Naive thymus-derived CD4-positive, alpha-beta T cell (primary cell): ENCODE measurements around the gene SPATA45. TPM values are rescaled to one million over a fixed set of nuclear protein-coding genes. Genes with fewer than 3 reads are reported as not detected.

ENCODE experiments used
- ATAC-seq: fragments of 150-1000 bp; cut with Tn5 transposase; 2 replicates; pipeline ENCODE4 v1.10.0; 2021; ENCODE audit warnings: mild to moderate bottlenecking, moderate library complexity
- CTCF ChIA-PET: fragments of 350-600 bp; sonication (Branson Sonifier 250); formaldehyde crosslinking; loops from one replicate; lab custom pipeline; 2021; ENCODE audit warnings: antibody characterized with exemption; lab: Charles Lee
- POLR2A ChIA-PET: fragments of 350-600 bp; sonication (Branson Sonifier 250); formaldehyde crosslinking; loops from one replicate; lab custom pipeline; 2021; ENCODE audit warnings: antibody characterized with exemption, inconsistent platforms; lab: Charles Lee
- DNase-seq, 9 donors: peaks; one replicate each; pipeline versions ENCODE4 v3.0.0 to v3.0.0-alpha.2; 2020 to 2022; ENCODE audit warnings: mixed read lengths in 1 of 9
- H3K27ac ChIP-seq: one replicate; pipeline ENCODE4 v1.7.0; 2013; ENCODE audit warnings: mild to moderate bottlenecking, low read depth, low read length, moderate library complexity
- H3K27me3 ChIP-seq, 2 donors: one replicate each; pipeline ENCODE4 v1.7.0; 2013; ENCODE audit warnings: low read length in 2 of 2, mild to moderate bottlenecking in 2 of 2, moderate library complexity in 2 of 2; ENCODE audit not compliant: control insufficient read depth in 2 of 2, insufficient read depth in 2 of 2
- H3K36me3 ChIP-seq, 3 experiments: 1 replicate in 2 of 3; 2 replicates in 1 of 3; pipeline ENCODE4 v1.7.0; 2013; ENCODE audit warnings: low read length in 3 of 3, mild to moderate bottlenecking in 3 of 3, moderate library complexity in 1 of 3; ENCODE audit not compliant: insufficient read depth in 3 of 3, control insufficient read depth in 2 of 3
- H3K4me1 ChIP-seq, 2 donors: one replicate each; pipeline ENCODE4 v1.7.0; 2013; ENCODE audit warnings: low read length in 2 of 2, mild to moderate bottlenecking in 2 of 2, moderate library complexity in 1 of 2; ENCODE audit not compliant: control insufficient read depth in 2 of 2, insufficient read depth in 2 of 2
- H3K4me3 ChIP-seq: 2 replicates; pipeline ENCODE4 v1.7.0; 2013; ENCODE audit warnings: mild to moderate bottlenecking, low read length
- H3K9me3 ChIP-seq, 3 experiments: 1 replicate in 2 of 3; 2 replicates in 1 of 3; pipeline ENCODE4 v1.7.0; 2013; ENCODE audit warnings: low read length in 3 of 3; ENCODE audit not compliant: control insufficient read depth in 2 of 3
- H3K27ac Mint-ChIP-seq, 9 donors: one replicate each; pipeline ENCODE4 v1.8.0; 2020 to 2022; ENCODE audit warnings: mixed read lengths in 9 of 9, mild to moderate bottlenecking in 8 of 9, moderate library complexity in 5 of 9, inconsistent platforms in 2 of 9
- H3K27me3 Mint-ChIP-seq, 5 donors: one replicate each; pipeline ENCODE4 v1.8.0; 2021 to 2022; ENCODE audit warnings: mixed read lengths in 5 of 5, mild to moderate bottlenecking in 1 of 5
- H3K36me3 Mint-ChIP-seq, 5 donors: one replicate each; pipeline ENCODE4 v1.8.0; 2020 to 2022; ENCODE audit warnings: mixed read lengths in 5 of 5, mild to moderate bottlenecking in 3 of 5, inconsistent platforms in 1 of 5
- H3K4me1 Mint-ChIP-seq, 7 donors: one replicate each; pipeline ENCODE4 v1.8.0; 2020 to 2022; ENCODE audit warnings: mixed read lengths in 7 of 7, mild to moderate bottlenecking in 3 of 7, inconsistent platforms in 1 of 7
- H3K4me3 Mint-ChIP-seq, 10 donors: one replicate each; pipeline ENCODE4 v1.8.0; 2020 to 2022; ENCODE audit warnings: mild to moderate bottlenecking in 10 of 10, mixed read lengths in 10 of 10, moderate library complexity in 6 of 10, inconsistent platforms in 2 of 10
- H3K9me3 Mint-ChIP-seq, 11 donors: one replicate each; pipeline ENCODE4 v1.8.0; 2020 to 2022; ENCODE audit warnings: mixed read lengths in 11 of 11, mild to moderate bottlenecking in 4 of 11, inconsistent platforms in 1 of 11, moderate library complexity in 1 of 11
- intact Hi-C, 2 donors: fragments of 100-400 bp; cut with micrococcal nuclease; formaldehyde crosslinking; loops; one replicate each; pipeline ENCODE4 v1.15.1; 2023
- polyA plus RNA-seq, 2 donors: library from polyadenylated mRNA; unstranded; fragments of 300-500 nt; fragmentation: Illumina TruSeq; gene quantifications; one replicate each; pipeline ENCODE4 v1.2.3, GENCODE V29; 2021
- total RNA-seq, 6 experiments: library from RNA in 5 of 6; stranded (reverse) in 5 of 6; gene quantifications; 1 replicate in 5 of 6; 2 replicates in 1 of 6; pipeline ENCODE4 v1.2.3 and lab custom pipeline; 2021 to 2026

SPATA45 gene
- total RNA-seq, result not detected
- polyA plus RNA-seq, result not detected
- total RNA-seq (lab: John Stamatoyannopoulos, UW), result not detected

GRCh38 chr1:212847549-212847948, at the start of gene SPATA45:
Gene SPATA45 (minus strand): TSS chr1:212847649. CDS start chr1:212836149, 11,500 bp downstream.
- H3K27me3 Mint-ChIP-seq, result no peaks in the 10 kb centered on the region
- H3K27me3 ChIP-seq, result no peaks in the 10 kb centered on the region
- CTCF ChIA-PET, result no interaction called here
- no peaks in the 10 kb centered on the region for H3K4me1 Mint-ChIP-seq
- DNase-seq (no peak), ATAC-seq (no peak)
- POLR2A ChIA-PET, result no interaction called here
- no peaks in the 10 kb centered on the region for H3K36me3 ChIP-seq
- intact Hi-C loops, result no loop called here
- H3K4me3 Mint-ChIP-seq, result no peak within 1 kb of the TSS
- H3K27ac Mint-ChIP-seq, result no peak within 1 kb of the TSS
- H3K4me1 ChIP-seq, result no peaks in the 10 kb centered on the region
- no peaks in the 10 kb centered on the region for H3K9me3 ChIP-seq
- H3K27ac ChIP-seq, result no peak within 1 kb of the TSS
- H3K36me3 Mint-ChIP-seq, result peaks cover 0 to 7% (median 5%) of the 10 kb centered on the region in 5 donors
- no peak within 1 kb of the TSS for H3K4me3 ChIP-seq
- H3K9me3 Mint-ChIP-seq, result peaks cover 0 to 11% (median 0%) of the 10 kb centered on the region in 11 donors

GRCh38 chr1:212892108-212892507, 44.7 kb upstream of the SPATA45 start:
- H3K27me3 Mint-ChIP-seq, result no peaks in the 10 kb centered on the region
- ATAC-seq, result no peak
- no peak overlapping the region for H3K27ac ChIP-seq
- no peaks in the 10 kb centered on the region for H3K4me1 ChIP-seq
- H3K27ac Mint-ChIP-seq, result no peak overlapping the region
- peaks cover 18 to 84% (median 53%) of the 10 kb centered on the region in 5 donors for H3K36me3 Mint-ChIP-seq
- no peaks in the 10 kb centered on the region for H3K4me1 Mint-ChIP-seq
- peaks cover 0 to 50% (median 8%) of the 10 kb centered on the region in 3 experiments for H3K36me3 ChIP-seq
- H3K9me3 Mint-ChIP-seq, result no peaks in the 10 kb centered on the region
- H3K27me3 ChIP-seq, result no peaks in the 10 kb centered on the region
- no peaks in the 10 kb centered on the region for H3K9me3 ChIP-seq
- no peak for DNase-seq
- no peak overlapping the region for H3K4me3 ChIP-seq
- no peak overlapping the region for H3K4me3 Mint-ChIP-seq
- ChIA-PET POLR2A (no interaction called here), CTCF (no interaction called here)
- intact Hi-C loops, result no loop called here

- H3K4me3 ChIP-seq, result no peak overlapping the region
- no peaks in the 10 kb centered on the region for H3K27me3 ChIP-seq
- ATAC-seq, result no peak
- H3K36me3 ChIP-seq, result peaks cover 0 to 26% (median 0%) of the 10 kb centered on the region in 3 experiments
- H3K4me1 ChIP-seq, result no peaks in the 10 kb centered on the region
- no peaks in the 10 kb centered on the region for H3K9me3 Mint-ChIP-seq
- intact Hi-C loops, result no loop called here
- H3K27ac ChIP-seq, result no peak overlapping the region
- no peak overlapping the region for H3K4me3 Mint-ChIP-seq
- DNase-seq, result no peak
- H3K9me3 ChIP-seq, result no peaks in the 10 kb centered on the region
- ChIA-PET CTCF (no interaction called here), POLR2A (no interaction called here)
- H3K27ac Mint-ChIP-seq, result no peak overlapping the region
- peaks cover 5 to 35% (median 16%) of the 10 kb centered on the region in 5 donors for H3K36me3 Mint-ChIP-seq
- no peaks in the 10 kb centered on the region for H3K4me1 Mint-ChIP-seq
- H3K27me3 Mint-ChIP-seq, result no peaks in the 10 kb centered on the region
These were observed 37.1 kb upstream of the SPATA45 start for GRCh38 chr1:212884592-212884991.

GRCh38 chr1:212879947-212880690, 32.7 kb upstream of the SPATA45 start:
- intact Hi-C loops, result no loop called here
- no peak overlapping the region for H3K27ac ChIP-seq
- H3K4me3 ChIP-seq, result no peak overlapping the region
- Mint-ChIP-seq H3K9me3 (peaks cover 0 to 1% (median 0%) of the 10 kb centered on the region in 11 donors), H3K36me3 (peaks cover 9 to 32% (median 18%) of the 10 kb centered on the region in 5 donors), H3K27ac (no peak overlapping the region), H3K4me1 (peaks cover 0 to 2% (median 0%) of the 10 kb centered on the region in 7 donors), H3K4me3 (no peak overlapping the region), H3K27me3 (no peaks in the 10 kb centered on the region)
- peaks cover 0 to 14% (median 0%) of the 10 kb centered on the region in 3 experiments for H3K36me3 ChIP-seq
- POLR2A ChIA-PET, result interaction anchor here (0.7 kb wide), 2 partner anchors 37 to 705 kb away, joined by 3 read pairs; no protein-coding TSS in a partner anchor
- H3K27me3 ChIP-seq, result no peaks in the 10 kb centered on the region
- no peak for DNase-seq
- CTCF ChIA-PET, result interaction anchor here (0.6 to 0.7 kb wide), 2 partner anchors 18 to 345 kb away, joined by 3 to 4 read pairs; no protein-coding TSS in a partner anchor
- H3K4me1 ChIP-seq, result no peaks in the 10 kb centered on the region
- ATAC-seq, result no peak
- H3K9me3 ChIP-seq, result no peaks in the 10 kb centered on the region

GRCh38 chr1:212878418-212878817, 31.0 kb upstream of the SPATA45 start:
- Histone ChIP-seq H3K9me3 (no peaks in the 10 kb centered on the region), H3K27ac (no peak overlapping the region), H3K27me3 (no peaks in the 10 kb centered on the region), H3K4me3 (no peak overlapping the region), H3K36me3 (peaks cover 0 to 14% (median 1%) of the 10 kb centered on the region in 3 experiments), H3K4me1 (no peaks in the 10 kb centered on the region)
- DNase-seq (no peak), ATAC-seq (no peak)
- H3K4me3 Mint-ChIP-seq, result no peak overlapping the region
- POLR2A ChIA-PET, result no interaction called here
- peaks cover 17 to 38% (median 20%) of the 10 kb centered on the region in 5 donors for H3K36me3 Mint-ChIP-seq
- peaks cover 0 to 1% (median 0%) of the 10 kb centered on the region in 11 donors for H3K9me3 Mint-ChIP-seq
- H3K27ac Mint-ChIP-seq, result no peak overlapping the region
- H3K27me3 Mint-ChIP-seq, result no peaks in the 10 kb centered on the region
- CTCF ChIA-PET, result no interaction called here
- intact Hi-C loops, result no loop called here
- H3K4me1 Mint-ChIP-seq, result peaks cover 0 to 2% (median 0%) of the 10 kb centered on the region in 7 donors

- Histone ChIP-seq H3K27me3 (no peaks in the 10 kb centered on the region), H3K9me3 (no peaks in the 10 kb centered on the region), H3K36me3 (peaks cover 0 to 14% (median 6%) of the 10 kb centered on the region in 3 experiments), H3K4me3 (no peak overlapping the region), H3K4me1 (no peaks in the 10 kb centered on the region), H3K27ac (no peak overlapping the region)
- POLR2A ChIA-PET, result interaction anchor here (0.6 kb wide), 1 partner anchor 331 kb away, joined by 3 read pairs; no protein-coding TSS in a partner anchor
- Mint-ChIP-seq H3K27ac (no peak overlapping the region), H3K27me3 (no peaks in the 10 kb centered on the region), H3K4me1 (peaks cover 0 to 2% (median 0%) of the 10 kb centered on the region in 7 donors), H3K4me3 (no peak overlapping the region), H3K36me3 (peaks cover 19 to 32% (median 22%) of the 10 kb centered on the region in 5 donors), H3K9me3 (peaks cover 0 to 1% (median 0%) of the 10 kb centered on the region in 11 donors)
- no peak for DNase-seq
- ATAC-seq, result no peak
- CTCF ChIA-PET, result no interaction called here
- intact Hi-C loops, result no loop called here
These were observed 26.1 kb upstream of the SPATA45 start for GRCh38 chr1:212873518-212873917.
